Measurements from ENCODE around the gene THSD4.
A peak's percentile ranks its signal among the peaks of the same experiment; 100 is the strongest.
"Not testable (repeated sequence)": the region's sequence is repeated elsewhere in the genome, so short reads cannot be mapped to it uniquely, and the experiment has no call there.

The THSD4 gene

DNA sequence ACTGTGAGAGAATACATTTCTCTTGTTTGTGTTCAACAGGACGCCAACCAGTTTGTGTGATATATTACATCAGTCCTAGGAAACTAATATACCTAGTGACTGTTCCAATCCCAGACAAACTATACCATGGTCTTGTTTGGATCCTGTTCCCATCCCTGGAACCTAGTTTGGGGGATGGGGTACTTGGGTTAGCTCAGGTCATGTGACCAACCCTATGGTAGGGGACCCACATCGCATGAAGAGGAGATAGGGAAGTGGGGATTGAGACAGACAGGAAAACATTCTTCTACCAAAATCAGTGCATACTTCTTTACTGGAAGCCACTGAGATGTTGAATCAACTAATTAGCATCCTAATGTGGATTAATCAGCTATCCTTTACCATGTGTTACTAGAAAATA, 146.1 kb downstream of the THSD4 start:
- no peak for DNase-seq (ENCODE audit: low spot score)

DNA sequence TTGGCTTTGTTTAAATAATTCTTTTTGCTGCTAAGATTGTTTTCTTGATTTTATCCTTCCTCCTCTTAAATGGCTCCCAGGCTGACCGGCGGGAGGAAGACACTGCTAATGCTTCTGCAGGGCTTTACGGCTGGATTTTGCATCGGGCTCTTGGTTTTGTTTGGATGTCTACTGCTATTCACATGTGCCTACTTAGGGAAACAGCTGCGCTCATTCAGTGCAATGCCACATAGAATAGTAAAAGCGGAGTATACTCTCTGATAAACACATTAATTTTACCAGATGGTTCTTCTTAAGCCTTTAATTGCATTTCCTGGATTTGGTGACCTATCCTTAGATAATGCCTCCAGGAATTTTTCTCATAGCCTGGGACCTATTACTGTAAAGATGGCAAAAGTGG, 146.6 kb downstream of the THSD4 start:
- DNase-seq (ENCODE audit: low spot score) = no peak

DNA sequence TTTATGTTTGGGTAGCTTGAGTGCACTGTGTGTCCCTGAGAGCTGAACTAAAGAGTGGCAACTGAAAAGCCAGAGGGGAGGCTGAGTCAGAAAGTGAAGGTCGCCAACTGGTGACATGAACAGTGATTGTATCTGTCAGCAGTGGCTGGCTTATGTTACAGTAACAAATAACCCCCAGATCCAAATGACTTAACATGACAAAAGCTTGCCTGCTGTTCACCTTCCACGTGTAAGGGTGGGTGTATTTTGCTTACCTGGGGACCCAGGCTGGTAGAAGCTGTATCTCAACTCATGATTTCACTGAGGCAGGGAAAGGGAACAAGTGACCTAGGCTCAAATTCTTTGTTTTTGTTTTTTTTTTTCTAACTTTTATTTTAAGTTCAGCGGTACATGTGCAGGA, 147.3 kb downstream of the THSD4 start:
- no peak for DNase-seq (ENCODE audit: low spot score)

DNA sequence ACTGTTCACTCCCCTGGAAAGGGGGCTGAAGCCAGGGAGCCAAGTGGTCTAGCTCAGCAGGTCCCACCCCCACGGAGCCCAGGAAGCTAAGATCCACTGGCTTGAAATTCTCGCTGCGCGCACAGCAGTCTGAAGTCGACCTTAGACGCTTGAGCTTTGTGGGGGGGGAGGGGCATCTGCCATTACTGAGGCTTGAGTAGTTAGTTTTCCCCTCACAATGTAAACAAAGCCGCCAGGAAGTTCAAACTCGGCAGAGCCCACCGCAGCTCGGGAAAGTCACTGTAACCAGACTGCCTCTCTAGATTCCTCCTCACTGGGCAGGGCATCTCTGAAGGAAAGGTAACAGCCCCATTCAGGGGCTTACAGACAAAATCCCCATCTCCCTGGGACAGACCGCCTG, 150.3 kb downstream of the THSD4 start:
- DNase-seq (ENCODE audit: low spot score) = not testable (repeated sequence)

DNA sequence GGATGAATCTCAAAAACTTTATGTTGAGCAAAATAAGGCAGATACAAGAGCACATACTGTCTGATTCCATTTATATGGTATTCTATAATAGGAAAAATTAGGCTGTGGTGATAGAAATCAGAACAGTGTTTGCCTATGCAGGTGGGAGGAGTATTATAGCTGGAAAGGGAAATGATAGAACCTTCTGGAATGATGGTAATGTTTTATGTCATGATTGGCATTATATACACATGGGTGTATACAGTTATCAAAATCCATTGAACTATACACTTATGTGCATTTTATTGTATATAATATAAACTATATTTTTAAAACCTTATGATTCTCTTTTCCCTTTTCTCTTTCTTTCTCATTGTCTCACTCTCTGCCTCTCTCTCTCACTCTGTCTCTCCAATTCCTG, 156.1 kb downstream of the THSD4 start:
- DNase-seq (ENCODE audit: low spot score) = no peak

DNA sequence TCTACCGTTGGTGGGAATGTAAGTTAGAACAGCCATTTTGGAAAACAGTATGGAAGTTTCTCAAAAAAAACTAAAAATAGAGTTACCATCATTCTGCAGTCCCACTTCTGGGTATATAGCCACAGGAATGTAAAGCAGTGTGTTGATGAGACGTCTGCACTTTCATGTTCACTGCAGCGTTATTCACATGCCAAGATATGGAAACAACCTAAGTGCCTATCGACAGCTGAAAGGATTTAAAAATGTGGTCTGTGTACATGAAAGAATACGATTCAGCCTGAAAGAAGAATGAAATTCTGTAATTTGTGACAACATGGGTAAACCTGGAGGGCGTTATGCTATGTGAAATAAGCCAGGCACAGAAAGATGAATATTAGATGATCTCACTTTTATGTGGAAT, 157.7 kb downstream of the THSD4 start:
- DNase-seq (ENCODE audit: low spot score) = no peak

DNA sequence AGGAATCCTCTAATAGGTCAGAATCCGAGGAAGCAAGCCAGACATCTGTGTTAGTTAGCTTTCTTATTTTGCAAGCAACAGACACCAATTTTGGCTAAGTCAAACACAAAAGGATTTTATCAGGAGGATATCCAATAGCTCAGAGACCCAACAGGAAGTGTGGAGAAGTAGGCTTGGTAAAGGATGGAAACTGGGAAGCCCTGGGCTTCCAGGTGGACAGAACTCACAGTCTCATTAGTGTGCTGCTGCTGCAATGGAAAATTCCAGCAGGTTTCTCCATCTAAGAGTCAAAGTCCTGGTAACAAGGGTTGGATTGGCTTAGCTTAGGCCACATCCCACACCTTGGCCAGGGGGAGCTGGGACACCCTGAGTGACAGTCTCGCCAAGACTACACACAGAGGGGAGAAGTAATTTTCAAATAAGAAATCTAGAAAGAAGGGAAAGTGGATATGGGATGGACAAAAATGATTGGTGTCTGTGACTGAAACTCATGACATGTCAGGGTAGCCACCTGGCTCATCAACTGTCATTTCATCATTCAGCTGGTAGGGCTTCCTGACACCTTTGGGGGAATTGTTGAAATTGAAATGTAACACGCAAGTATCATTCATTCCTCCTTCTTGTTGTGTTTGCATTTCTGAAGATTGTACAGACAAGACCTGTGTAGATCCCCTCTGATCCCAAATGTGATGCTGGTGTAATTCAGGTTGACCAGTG, 158.6 kb downstream of the THSD4 start:
- DNase-seq (ENCODE audit: low spot score) = no peak

DNA sequence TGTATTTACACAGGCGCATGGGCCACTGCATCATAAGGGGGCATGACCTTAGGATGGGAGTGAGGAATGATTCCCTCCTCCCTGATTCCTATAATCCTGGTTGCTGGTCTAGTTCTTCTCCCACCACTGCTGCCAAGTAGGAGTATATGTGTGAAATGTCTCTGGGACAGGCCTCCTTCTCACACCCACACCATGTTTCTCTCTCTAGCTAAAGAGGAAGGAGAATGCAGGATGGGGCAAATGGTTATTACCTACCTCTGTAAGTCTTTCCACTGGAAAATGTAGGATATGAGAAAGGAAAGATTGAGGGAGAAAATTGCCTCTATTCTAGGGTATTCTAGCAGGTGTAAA, 159.2 kb downstream of the THSD4 start:
- DNase-seq (ENCODE audit: low spot score) = no peak

DNA sequence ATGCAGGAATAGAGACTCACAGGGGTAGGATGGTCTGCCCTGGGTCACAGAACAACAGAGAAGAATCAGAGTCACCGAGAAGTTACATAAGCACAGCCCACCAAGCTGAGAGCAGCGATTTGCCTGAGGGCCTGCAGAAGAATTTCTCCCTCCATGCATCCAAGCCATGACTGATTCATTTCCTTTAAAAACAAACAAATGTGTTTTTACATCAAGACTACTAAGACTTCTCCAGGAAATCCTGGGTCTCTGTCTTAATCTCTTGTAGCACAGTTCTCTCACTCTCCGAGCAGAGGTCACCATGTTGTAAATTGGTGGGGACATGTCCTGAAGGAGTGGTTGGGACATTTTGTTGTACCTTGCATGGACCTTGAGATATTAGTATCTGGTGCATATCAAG, 159.8 kb downstream of the THSD4 start:
- no peak for DNase-seq (ENCODE audit: low spot score)

DNA sequence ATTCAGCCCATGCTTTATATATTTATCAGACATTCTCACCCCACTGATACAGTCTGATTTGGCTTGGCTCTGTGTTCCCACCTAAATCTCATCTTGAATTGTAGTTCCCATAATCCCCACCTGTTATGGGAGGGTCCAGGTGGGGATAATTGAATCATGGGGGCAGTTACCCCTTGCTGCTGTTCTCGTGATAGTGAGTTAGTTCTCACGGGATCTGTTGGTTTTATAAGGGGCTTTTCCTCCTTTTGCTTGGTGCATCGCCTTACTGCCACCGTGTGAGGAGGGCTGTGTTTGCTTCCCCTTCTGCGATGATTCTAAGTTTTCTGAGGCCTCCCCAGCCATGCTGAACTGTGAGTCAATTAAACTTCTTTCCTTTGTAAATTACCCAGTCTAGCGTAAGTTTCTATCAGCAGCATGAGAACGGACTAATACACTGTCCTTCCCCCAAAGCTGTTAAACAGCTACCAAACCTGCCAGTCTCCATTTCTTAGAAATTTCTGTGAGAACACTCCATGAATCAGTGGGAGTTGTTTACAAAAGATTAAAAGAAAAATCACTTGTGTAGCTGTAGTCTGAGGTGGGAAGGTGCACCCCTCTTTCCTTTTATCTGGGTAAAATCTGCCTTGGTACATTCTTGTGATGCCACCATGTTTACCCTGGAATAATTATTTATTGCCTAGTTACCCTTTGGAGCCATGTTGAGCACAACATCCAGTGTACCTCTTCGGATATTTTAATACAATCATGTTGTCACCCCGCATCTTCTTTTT, 160.5 kb downstream of the THSD4 start:
- no peak for DNase-seq (ENCODE audit: low spot score)

DNA sequence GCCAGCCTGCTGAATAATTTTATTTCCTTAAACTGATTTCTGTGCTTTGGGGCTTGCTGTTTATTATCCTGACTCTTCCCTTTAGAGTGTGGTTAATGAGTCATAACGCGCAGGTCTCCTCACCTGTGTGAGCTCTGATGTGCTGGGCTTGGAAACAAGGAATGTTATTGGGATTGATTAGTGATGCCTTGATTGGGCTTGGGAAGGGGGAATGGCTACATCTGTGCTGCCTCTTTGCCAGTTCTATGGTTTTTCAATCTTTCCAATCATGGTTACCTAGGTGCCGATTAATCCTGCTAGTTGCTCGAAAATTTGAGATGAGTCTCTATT, 161.0 kb downstream of the THSD4 start:
- DNase-seq (ENCODE audit: low spot score) = peak; percentile 50

DNA sequence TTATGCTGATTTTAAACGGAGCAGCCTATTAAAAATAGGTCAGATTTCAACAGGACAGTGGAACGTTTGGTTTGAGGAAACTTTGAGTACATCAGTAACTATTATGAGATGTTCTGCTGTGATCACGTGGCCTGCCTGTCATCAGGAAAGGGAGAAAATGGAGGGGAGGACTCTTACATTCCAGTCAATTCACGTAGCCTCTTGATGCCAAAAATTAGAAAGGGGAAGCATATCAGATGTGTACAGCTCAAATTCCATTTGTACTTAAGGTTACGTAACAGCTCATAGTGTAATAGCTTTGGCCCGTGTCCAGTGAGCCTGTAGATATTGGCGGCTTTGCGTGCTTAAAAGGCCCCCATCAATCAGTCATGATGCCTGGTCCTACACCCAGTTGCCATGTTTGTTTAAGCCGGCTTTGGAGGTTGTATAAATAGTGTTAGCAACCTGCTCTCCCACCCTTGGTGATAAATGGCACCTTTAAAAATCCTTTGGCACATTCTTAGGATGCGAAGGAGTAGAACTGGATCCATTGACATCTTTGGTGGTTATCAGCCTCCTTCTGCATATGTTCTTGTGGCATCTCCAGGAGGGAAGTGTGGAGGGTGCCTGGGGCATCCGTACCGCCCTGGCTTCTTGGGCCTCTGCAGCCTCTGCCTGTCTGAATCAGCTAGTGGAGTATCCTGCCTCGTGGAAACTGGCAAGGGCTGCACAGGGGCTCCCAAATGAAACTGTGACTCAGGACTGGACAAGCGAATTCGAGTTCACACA, 163.9 kb downstream of the THSD4 start:
- peak; percentile 73 for DNase-seq (ENCODE audit: low spot score)

DNA sequence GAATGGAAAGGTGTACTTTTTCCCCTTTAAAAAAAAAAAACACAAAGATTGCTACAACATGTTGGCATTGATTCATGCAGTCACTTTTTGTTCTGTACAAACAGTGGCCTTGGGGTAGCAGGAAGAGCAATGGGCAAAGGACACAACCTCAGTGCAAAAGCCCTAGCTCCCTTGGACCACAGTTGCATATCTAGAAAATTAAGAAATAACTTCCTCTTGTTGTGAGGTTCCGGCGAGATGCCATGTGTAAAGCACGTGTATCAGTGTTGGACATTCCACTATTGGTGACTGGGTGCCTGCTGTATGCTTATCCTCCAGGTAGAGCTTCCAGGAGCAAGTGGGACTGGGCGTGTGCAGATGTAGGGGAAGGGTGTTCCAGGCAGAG, 164.5 kb downstream of the THSD4 start:
- DNase-seq (ENCODE audit: low spot score) = no peak

DNA sequence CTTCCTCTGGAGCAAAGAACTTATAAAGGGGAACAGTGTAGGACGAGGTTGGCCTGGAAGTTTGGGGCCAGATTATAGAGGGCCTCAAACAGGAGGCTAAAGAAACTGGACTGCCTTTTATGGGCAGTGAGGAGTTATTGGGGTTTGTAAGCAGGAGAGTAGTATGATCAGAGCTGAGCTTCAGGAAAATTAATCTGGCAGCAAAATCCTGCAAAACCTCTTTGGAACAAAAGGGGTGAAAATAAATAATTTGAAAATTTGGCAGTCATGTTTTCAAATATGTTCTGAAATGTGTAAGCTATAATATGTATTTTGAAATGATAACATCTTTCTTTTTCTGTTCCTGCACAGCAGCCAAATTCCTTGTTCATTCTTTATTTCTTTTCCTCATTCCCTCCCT, 164.9 kb downstream of the THSD4 start:
- no peak for DNase-seq (ENCODE audit: low spot score)

DNA sequence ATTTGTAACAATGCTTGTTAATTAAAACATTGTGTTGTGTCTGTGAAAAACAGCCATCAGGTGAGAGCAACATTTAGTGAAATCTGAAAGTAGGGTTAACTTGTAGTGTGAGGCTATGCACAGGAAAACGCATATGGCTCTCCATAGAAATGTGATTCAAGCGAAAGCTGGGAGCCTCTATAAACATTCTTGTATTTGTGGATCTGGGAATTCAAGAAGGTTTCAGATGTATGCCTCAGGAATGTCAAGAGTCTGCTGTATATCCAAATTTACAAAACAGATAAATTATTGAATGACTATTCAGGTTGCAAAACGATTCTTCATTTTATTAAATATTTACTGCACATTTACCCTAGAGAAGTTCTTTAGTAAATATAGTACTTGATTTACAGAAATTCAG, 166.0 kb downstream of the THSD4 start:
- DNase-seq (ENCODE audit: low spot score) = no peak

DNA sequence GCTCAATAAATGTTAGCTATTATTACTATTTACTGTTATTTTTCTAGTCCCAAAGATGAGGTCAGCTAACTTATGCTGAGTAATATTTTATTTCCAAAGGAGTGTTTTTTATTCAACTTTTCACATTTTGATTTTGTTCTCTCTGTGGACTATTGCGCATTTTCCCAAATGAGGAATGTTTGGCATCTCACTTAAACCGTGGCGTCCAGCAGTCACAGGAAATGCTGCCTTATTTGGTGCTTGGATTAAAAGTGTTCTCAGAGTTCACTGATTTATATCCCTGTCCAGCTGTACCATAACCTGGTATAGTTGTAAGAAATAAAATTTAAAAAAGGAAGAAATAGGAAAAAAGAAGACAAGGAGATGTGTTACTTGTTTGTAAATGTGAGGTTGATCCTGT, 166.8 kb downstream of the THSD4 start:
- no peak for DNase-seq (ENCODE audit: low spot score)

DNA sequence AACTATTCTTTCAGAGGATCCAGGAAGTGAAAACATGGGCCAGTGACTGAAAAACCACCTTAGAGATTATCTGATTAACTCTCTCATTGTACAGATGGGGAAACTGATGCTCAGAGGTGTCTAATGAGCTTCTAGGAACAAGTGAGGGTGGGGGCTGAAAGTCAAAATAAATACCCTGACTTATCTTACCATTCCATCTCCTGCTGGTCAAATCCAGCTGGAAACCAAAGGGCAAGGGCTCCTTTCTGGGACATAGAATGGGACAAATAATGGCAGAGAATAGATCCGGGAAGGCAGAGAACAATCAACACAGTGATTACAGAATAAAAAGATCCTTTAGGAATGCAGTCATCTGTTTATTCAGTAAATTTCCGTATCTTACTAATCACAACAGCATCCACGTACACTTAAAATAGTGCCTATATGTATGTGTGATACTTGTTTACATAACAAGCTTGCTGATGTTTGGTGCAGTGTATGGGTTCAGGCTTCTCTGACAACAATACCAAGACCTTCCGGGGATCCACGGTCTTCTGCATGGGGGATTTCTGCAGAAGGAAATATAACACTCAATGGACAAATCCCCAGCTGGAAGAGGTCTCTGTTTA, 173.2 kb downstream of the THSD4 start:
- no peak for DNase-seq (ENCODE audit: low spot score)

DNA sequence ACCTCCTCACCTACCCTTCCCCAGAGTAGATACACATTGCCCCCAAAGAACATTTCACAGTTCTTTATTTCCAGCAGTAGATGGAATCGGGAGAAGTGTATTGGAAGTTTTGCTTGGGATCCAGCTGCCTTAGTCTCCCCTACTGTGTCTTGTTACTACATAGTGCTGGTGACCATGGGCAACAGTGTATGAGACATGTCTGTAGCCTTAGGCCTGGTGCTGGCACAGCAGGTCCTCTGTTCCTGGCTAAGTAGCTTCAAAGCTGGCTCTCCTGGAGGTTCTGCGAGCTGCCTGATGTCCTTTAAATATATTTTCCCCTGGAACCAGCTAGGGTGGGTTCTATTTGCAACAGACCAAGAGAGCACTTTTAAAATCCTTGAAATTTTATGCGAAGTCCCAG, 174.7 kb downstream of the THSD4 start:
- no peak for DNase-seq (ENCODE audit: low spot score)

DNA sequence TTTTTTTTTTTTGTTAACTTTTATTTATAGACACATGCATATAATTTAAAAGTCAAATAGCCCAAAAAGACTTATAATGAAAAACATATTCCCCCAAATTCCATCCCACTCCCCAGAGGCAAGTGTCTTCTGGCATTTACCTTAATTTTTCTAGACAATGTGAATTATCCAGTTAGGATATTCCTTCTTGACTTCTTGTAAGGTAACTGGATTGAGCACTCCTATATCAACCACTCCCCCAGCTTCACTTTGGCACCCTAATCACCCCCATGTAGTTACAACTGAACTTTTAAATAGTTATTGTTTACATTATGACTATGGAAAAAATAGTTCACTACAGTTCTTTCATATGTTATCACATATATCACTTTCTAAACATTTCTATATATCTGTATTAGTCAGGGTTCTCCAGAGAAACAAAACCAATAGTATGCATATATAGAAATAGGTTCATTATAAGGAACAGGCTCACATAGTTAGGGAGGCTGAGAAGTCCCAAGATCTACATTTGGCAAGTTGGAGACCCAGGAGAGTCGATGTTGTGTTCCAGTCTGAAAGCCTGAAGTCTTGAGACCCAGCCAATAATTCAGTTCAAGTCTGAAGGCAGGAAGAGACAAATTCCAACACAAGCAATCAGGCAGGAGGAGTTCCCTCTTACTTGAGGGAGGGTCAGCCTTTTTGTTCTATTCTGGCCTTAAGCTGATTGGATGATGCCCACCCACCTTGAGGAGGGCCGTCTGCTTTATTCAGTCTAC, 175.8 kb downstream of the THSD4 start:
- DNase-seq (ENCODE audit: low spot score) = no peak

DNA sequence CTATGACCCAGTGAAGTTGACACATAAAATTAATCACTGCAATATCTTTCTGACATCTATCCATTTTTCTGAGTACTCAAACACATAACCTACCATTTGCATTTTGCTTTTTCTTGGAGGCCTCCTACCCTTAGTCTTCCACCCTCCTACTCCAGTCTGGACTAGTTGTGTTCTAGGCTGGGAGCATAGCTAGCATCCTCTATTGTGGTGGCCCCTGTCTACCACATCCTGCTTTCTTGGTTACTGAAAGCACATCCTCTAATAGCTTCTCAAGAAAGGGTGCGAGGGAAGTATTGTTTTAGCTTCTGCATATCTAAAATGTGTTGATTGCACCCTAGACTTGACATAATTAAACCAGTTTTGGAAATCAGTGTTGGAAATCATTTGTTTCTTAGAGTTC, 176.5 kb downstream of the THSD4 start:
- DNase-seq (ENCODE audit: low spot score) = no peak

DNA sequence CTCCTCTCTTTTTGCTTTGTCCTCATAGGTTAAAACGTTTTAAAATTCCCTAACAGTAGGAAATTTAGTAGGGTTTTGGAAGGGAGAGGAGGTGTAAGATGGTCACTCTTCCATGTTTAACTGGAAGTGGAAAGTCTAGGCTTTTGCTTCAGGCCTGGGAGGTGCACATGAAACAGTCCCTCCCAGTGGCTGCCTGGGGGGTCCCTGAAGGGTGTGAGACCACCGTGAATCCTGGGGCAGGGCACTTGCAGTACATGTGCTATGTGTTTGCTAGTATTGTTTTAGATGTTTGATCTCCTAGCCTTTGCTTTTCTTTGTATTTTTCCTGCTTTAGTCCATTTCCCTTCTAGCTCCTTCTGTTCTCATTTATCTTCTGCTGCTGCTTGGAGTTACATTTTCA, 178.5 kb downstream of the THSD4 start:
- no peak for DNase-seq (ENCODE audit: low spot score)

DNA sequence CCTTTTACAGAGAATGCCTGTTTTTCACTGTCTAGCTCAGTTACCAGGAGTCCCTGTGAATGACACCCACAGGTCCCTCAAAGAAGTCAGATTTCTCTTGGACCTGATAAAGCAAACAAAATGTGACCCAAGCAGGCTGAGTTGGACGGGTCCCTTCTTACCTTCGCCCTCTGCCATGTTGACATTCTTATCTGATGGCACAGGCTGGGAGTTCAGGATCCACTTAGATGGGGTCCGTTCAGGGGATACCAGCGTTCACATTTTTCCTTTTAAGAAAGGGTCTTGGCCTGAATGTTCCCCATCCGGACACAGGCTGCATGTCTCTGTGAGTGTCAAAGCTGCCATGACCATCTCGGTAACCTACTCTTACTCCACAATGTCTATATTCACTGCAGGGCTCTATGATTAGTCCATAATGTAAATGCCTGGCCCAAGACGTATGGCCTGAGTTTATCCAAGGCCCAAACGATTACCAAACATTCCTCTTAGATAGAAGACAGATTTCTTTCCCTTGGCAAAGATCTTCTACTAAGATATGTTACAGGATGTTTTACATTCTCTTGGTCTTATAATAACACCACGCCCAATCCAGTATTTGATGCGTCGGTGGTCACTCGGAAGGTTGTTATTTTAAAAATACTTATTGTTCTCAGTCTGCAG, 179.1 kb downstream of the THSD4 start:
- DNase-seq (ENCODE audit: low spot score) = no peak

Measured in LoVo (cell line).